B cell (primary cell): ENCODE results near the gene MGAT4B. TPM values are rescaled to one million over a fixed set of nuclear protein-coding genes. Genes with fewer than 3 reads are reported as not detected.

Experiments
- ATAC-seq: fragments of 200-7000 bp; cut with Tn5 transposase; one replicate; pipeline ENCODE4 v1.10.0; 2021; ENCODE audit warnings: low read depth, mild to moderate bottlenecking, moderate number of reproducible peaks, moderate library complexity
- CTCF ChIA-PET: fragments of 350-600 bp; sonication (Branson Sonifier 250); formaldehyde crosslinking; loops from one replicate; lab custom pipeline; 2021; ENCODE audit warnings: antibody characterized with exemption, inconsistent platforms; lab: Charles Lee
- POLR2A ChIA-PET: fragments of 350-600 bp; sonication (Branson Sonifier 250); formaldehyde crosslinking; loops from one replicate; lab custom pipeline; 2021; ENCODE audit warnings: antibody characterized with exemption; lab: Charles Lee
- DNase-seq: peaks from one replicate; pipeline ENCODE4 v3.0.0; 2013
- H2AFZ ChIP-seq: 2 replicates; pipeline ENCODE4 v1.6.1; 2012; ENCODE audit warnings: mild to moderate bottlenecking, low read depth, low read length; ENCODE audit not compliant: insufficient read depth, poor library complexity, severe bottlenecking
- H3K27ac ChIP-seq, 2 donors: 1 replicate in 1 of 2; 2 replicates in 1 of 2; pipeline ENCODE4 v1.5.1; 2012 to 2013; ENCODE audit warnings: low read length in 2 of 2, mild to moderate bottlenecking in 2 of 2, moderate library complexity in 1 of 2
- H3K27me3 ChIP-seq, 4 experiments: fragments of 200-600 bp in 1 of 4; sonication (generic) in 1 of 4; replicated peaks in 1 of 4; 1 replicate in 2 of 4; 2 replicates in 2 of 4; pipeline versions ENCODE4 v1.6.1 to v1.7.0; 2013 to 2016; ENCODE audit warnings: low read length in 3 of 4, mild to moderate bottlenecking in 2 of 4, mixed read lengths in 1 of 4, moderate library complexity in 1 of 4; ENCODE audit not compliant: insufficient read depth in 4 of 4, control insufficient read depth in 3 of 4; ENCODE audit errors: control extremely low read depth in 1 of 4
- H3K36me3 ChIP-seq, 2 experiments: replicated peaks in 1 of 2; 1 replicate in 1 of 2; 2 replicates in 1 of 2; pipeline versions ENCODE4 v1.6.1 to v1.7.1; 2013; ENCODE audit warnings: low read length in 1 of 2; ENCODE audit not compliant: insufficient read depth in 2 of 2, control insufficient read depth in 1 of 2; ENCODE audit errors: control extremely low read depth in 1 of 2, extremely low read depth in 1 of 2
- H3K4me1 ChIP-seq, 2 donors: fragments of 200-600 bp in 1 of 2; sonication (generic) in 1 of 2; 1 replicate in 1 of 2; 2 replicates in 1 of 2; pipeline versions ENCODE4 v1.5.1 to v1.6.1; 2013 to 2017; ENCODE audit warnings: low read length in 2 of 2; ENCODE audit not compliant: control insufficient read depth in 2 of 2, insufficient read depth in 2 of 2
- H3K4me2 ChIP-seq: replicated peaks from 2 replicates; pipeline ENCODE3; 2012; ENCODE audit warnings: mild to moderate bottlenecking, low read depth, low read length; ENCODE audit not compliant: poor library complexity, severe bottlenecking
- H3K4me3 ChIP-seq, 5 experiments: fragments of 200-600 bp in 1 of 5; sonication (generic) in 1 of 5; 1 replicate in 3 of 5; 2 replicates in 2 of 5; pipeline versions ENCODE4 v1.5.1 to v1.7.0; 2011 to 2016; ENCODE audit warnings: low read length in 4 of 5, mild to moderate bottlenecking in 4 of 5, low read depth in 2 of 5, control low read depth in 1 of 5, moderate library complexity in 1 of 5; ENCODE audit not compliant: insufficient read depth in 1 of 5; ENCODE audit errors: control extremely low read depth in 1 of 5, extremely low read depth in 1 of 5
- H3K79me2 ChIP-seq: fragments of 200-600 bp; sonication (generic); one replicate; pipeline ENCODE4 v1.6.0; 2016; ENCODE audit warnings: low read length; ENCODE audit not compliant: control insufficient read depth, insufficient read depth
- H3K9ac ChIP-seq: fragments of 200-600 bp; sonication (generic); 2 replicates; pipeline ENCODE4 v1.6.1; 2017; ENCODE audit warnings: mild to moderate bottlenecking, low read length, moderate library complexity
- H3K9me3 ChIP-seq, 3 donors: one replicate each; pipeline versions ENCODE4 v1.6.1 to v1.7.1; 2013; ENCODE audit warnings: low read length in 2 of 3; ENCODE audit not compliant: control insufficient read depth in 2 of 3, insufficient read depth in 1 of 3; ENCODE audit errors: control extremely low read depth in 1 of 3
- H4K20me1 ChIP-seq: 2 replicates; pipeline ENCODE4 v1.6.0; 2012; ENCODE audit warnings: mild to moderate bottlenecking, low read length; ENCODE audit not compliant: insufficient read depth, control insufficient read depth, poor library complexity, severe bottlenecking
- H3K27ac Mint-ChIP-seq: one replicate; pipeline ENCODE4 v1.8.0; 2021; ENCODE audit warnings: mixed read lengths
- H3K27me3 Mint-ChIP-seq: one replicate; pipeline ENCODE4 v1.8.0; 2021; ENCODE audit warnings: mixed read lengths
- H3K4me1 Mint-ChIP-seq: one replicate; pipeline ENCODE4 v1.8.0; 2021; ENCODE audit warnings: mixed read lengths
- H3K4me3 Mint-ChIP-seq: one replicate; pipeline ENCODE4 v1.8.0; 2021; ENCODE audit warnings: mixed read lengths
- H3K9me3 Mint-ChIP-seq: one replicate; pipeline ENCODE4 v1.8.0; 2022; ENCODE audit warnings: mixed read lengths; ENCODE audit not compliant: insufficient read depth
- CTCF ChIP-seq: fragments of 200-600 bp; IDR thresholded peaks from one replicate; pipeline ENCODE4 v1.8.0; 2022; ENCODE audit warnings: antibody characterized with exemption, mild to moderate bottlenecking
- EZH2 ChIP-seq: IDR thresholded peaks from 2 replicates; pipeline ENCODE4 v1.6.1; 2012; ENCODE audit warnings: borderline replicate concordance, low read depth, mild to moderate bottlenecking, moderate library complexity, low read length; ENCODE audit not compliant: insufficient read depth, poor library complexity, severe bottlenecking
- whole genome bisulfite sequencing: methylation state at CpG from one replicate; pipeline ENCODE4 v1.1.5; 2013; ENCODE audit warnings: missing lambda C conversion rate; ENCODE audit not compliant: insufficient coverage; 5-methylcytosine and 5-hydroxymethylcytosine counted together
- intact Hi-C: fragments of 100-400 bp; cut with micrococcal nuclease; formaldehyde crosslinking; loops from one replicate; pipeline ENCODE4 v1.10.0; 2022
- polyA plus RNA-seq: library from polyadenylated mRNA; depleted of rRNA; stranded (reverse); fragments of >200 nt; gene quantifications from 2 replicates; pipeline ENCODE4 v1.2.3, GENCODE V29; 2012
- total RNA-seq, 2 donors: library from RNA; stranded (reverse); fragments of 120-200 nt in 1 of 2; gene quantifications; 1 replicate in 1 of 2; 2 replicates in 1 of 2; pipeline versions ENCODE4 v1.2.3 to v1.2.4, GENCODE V29; 2013 to 2022

MGAT4B gene
- total and polyA plus RNA-seq, 2 donors (not counting 1 experiment from before 2014, with no cell fraction given) = 105 to 165 TPM

- Mint-ChIP-seq H3K4me1 (peaks cover 7% of the 10 kb centered on the region), H3K9me3 (no peaks in the 10 kb centered on the region), H3K27ac (peak overlapping the region; percentile 77), H3K27me3 (no peaks in the 10 kb centered on the region), H3K4me3 (no peak overlapping the region)
- H3K27me3 ChIP-seq = no peaks in the 10 kb centered on the region
- no peaks in the 10 kb centered on the region for H3K79me2 ChIP-seq
- peaks cover 3 to 8% of the 10 kb centered on the region in 2 donors for H3K4me1 ChIP-seq
- ATAC-seq (no peak), DNase-seq (no peak)
- no peak overlapping the region for H3K4me2 ChIP-seq
- 99% methylated on average over 13 of the region's 15 CpGs for WGBS
- H3K9me3 ChIP-seq = no peaks in the 10 kb centered on the region
- no peak for TF ChIP-seq EZH2
- TF ChIP-seq CTCF = no peak
- intact Hi-C loops = loop anchor here (5.0 kb wide), 1 partner anchor 35 kb away; no protein-coding TSS in a partner anchor
- H2AFZ ChIP-seq = no peak overlapping the region
- H4K20me1 ChIP-seq = peaks cover 30% of the 10 kb centered on the region
- H3K36me3 ChIP-seq = peaks cover 2 to 61% of the 10 kb centered on the region in 2 experiments
- peak overlapping the region in 1 of 2 donors; percentile 66 for H3K27ac ChIP-seq
- no peak overlapping the region for H3K4me3 ChIP-seq
- no peak overlapping the region for H3K9ac ChIP-seq
- CTCF ChIA-PET = interaction anchor here (0.8 to 2.4 kb wide), 7 partner anchors 15 to 138 kb away, joined by 3 to 12 read pairs (median 5); no protein-coding TSS in a partner anchor
- POLR2A ChIA-PET = interaction anchor here (0.7 to 1.2 kb wide), 3 partner anchors 11 to 138 kb away, joined by 3 to 4 read pairs (median 3); no protein-coding TSS in a partner anchor
Observed at GRCh38 chr5:179837076-179838011, 30.7 kb upstream of the MGAT4B start.
